T-helper 1 cell (primary cell): Measurements from ENCODE around the gene ELAPOR1.

Source experiments
- DNase-seq, 5 donors: peaks; one replicate each; pipeline ENCODE4 v3.0.0-alpha.2; 2012 to 2020

Gene ELAPOR1

GRCh38 chr1:109095631-109096030 lies 18.3 kb upstream of the ELAPOR1 start:
- DNase-seq: no peak

DNA sequence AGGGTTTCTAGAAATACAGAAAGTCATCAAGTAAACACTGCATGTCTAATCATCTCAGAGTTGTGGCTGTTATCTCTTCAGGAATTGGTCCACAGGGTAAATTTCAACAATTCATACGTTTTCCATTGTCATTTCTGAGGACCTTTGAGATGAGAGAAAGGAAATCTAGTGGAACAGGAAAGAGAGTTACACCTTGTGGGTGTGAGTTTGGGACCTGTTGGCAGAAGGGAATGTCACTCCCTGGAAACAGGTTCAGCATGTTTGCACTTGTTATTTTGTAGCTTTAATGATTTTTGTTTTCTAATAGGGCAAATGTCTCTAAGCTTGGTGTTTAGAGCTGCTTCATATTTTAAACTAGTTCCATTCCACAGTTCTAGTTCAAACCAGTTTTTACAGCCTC lies 17.8 kb upstream of the ELAPOR1 start:
- DNase-seq: no peak

- DNase-seq: peak; percentile 90 to 97 (median 94)
Measured at GRCh38 chr1:109099938-109100773, 13.8 kb upstream of the ELAPOR1 start.

GRCh38 chr1:109104364-109105151 lies 9.4 kb upstream of the ELAPOR1 start:
- DNase-seq: no peak

DNA sequence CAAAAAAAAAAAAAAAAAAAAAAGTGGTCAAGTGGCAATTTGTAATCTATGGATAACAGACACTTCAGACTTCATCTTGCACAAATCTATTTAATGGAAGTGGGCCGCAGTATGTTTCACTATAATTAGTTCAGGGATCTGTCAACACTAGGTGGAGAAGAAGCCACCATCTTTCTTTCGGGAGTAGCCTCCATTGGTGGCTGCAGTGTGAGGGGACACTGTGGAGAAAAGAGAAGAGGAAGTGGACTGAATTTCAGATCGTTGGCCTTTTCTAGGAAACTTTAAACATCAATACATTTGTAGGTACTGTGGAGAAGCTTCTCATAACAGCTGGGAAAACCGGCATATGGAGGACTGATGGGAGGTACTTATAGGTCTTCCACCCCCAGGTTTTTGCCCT lies 8.0 kb upstream of the ELAPOR1 start:
- DNase-seq: no peak

GRCh38 chr1:109107785-109108184 lies 6.1 kb upstream of the ELAPOR1 start:
- no peak for DNase-seq

- no peak for DNase-seq
Measured at GRCh38 chr1:109109906-109110305, 4.0 kb upstream of the ELAPOR1 start.

DNA sequence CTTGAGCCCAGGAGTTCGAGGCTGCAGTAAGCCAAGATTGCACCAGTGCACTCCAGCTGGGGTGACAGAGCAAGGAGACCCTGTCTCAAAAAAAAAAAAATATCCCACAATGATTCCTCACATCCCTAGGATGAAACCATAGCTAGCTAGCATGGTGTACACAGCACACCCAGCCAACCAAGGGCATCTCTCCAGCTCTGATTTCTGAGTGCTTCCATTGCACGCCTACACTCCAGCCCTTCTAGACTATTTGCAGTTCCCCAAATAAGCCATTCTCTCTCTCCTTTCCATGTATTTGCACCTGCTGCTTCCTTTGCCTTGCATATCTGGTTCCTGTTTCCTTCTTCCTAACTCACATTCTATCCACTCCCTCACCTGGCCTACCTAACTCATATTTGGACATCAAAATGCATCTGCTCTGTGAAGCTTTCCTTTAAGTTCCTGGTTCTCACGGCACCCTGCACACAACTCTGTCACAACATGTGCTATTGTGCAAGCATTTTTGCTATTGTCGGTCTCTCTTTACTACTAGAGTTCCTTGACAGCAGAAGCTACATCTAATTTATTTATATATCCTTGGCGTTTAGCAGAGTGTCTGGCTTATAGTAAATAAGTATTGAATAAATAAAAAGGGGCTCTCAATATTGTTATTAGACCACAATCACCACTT lies 2.4 kb upstream of the ELAPOR1 start:
- DNase-seq: no peak

DNA sequence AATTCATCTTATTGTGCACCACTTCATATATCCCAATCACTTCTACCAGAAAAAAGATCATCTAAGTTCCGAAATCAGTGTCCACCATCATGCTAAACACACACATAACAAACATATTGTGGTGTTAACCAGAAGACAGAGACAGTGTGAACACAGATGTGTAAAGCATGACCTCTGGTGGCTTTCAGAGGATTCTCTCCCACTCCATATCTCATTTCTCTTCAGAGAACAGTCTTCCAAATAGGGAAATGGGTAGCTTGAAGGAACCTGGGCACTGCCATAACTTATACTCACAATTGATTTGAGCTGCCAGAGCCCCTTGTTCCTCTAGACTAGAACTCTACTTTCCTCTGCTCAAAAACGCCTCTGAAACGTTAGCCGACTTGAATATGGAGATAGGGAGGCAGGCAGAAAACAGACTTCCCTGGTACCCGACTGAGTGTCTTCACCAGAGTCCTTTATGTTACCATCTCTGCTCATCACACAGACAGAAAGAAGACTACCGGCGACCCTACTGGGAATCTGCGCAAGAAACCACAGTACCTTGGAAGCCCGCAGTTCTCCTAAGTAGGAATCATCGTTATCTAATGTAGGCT lies 1.8 kb upstream of the ELAPOR1 start:
- peak in 1 of 5 donors; percentile 24 for DNase-seq

GRCh38 chr1:109112652-109113285 lies 1.1 kb upstream of the ELAPOR1 start:
- peak; percentile 70 to 87 (median 81) for DNase-seq

DNA sequence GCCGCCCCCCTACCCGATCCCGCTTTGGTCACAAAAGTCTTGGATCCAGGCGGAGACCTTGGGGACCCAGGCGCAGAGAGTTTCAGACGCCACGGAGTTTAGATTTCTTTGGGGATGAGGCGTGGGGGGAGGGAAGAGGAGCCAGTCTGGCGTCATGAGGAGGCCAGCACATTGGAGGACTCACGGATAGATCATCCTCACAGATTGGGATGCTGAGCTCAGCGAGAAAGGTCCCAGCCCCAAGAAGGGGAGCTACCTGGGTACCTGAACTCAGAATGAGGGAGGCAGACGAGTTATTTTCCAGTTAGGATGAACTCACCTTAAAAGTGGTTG lies 393 bp downstream of the ELAPOR1 start:
- DNase-seq: no peak

GRCh38 chr1:109115685-109116084 lies 1.8 kb downstream of the ELAPOR1 start:
- no peak for DNase-seq

- DNase-seq: no peak
Measured at GRCh38 chr1:109116286-109116685, 2.4 kb downstream of the ELAPOR1 start.

GRCh38 chr1:109118089-109118488 lies 4.2 kb downstream of the ELAPOR1 start:
- no peak for DNase-seq

- DNase-seq: no peak
Measured at GRCh38 chr1:109120356-109120755, 6.4 kb downstream of the ELAPOR1 start.

- peak in 1 of 5 donors; percentile 7 for DNase-seq
Measured at GRCh38 chr1:109131059-109131458, 17.1 kb downstream of the ELAPOR1 start.

GRCh38 chr1:109131800-109132199 lies 17.9 kb downstream of the ELAPOR1 start:
- DNase-seq: no peak

- no peak for DNase-seq
Measured at GRCh38 chr1:109133002-109133706, 19.2 kb downstream of the ELAPOR1 start.

GRCh38 chr1:109133815-109134214 lies 19.9 kb downstream of the ELAPOR1 start:
- DNase-seq: no peak

DNA sequence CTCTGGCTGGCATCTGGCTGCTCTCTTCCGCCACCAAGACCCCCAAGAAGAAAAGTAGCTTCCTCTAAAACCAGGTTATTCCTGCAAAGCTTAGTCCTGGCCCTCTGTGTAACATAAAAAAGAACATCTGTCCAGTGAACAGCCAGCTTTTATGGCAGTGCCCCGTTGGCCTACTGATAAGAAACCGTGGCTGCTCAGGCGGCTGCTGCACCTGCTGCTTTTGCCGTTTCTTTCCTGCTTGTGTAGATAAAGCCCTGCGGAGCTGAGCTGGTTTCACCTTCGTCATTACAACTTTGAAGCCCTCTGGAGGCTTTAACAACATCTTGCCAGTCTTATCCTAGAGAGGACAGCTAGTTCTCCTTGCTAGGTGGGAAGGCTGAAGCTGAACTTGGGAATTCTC lies 20.5 kb downstream of the ELAPOR1 start:
- DNase-seq: no peak

GRCh38 chr1:109135940-109136339 lies 22.0 kb downstream of the ELAPOR1 start:
- DNase-seq: no peak

DNA sequence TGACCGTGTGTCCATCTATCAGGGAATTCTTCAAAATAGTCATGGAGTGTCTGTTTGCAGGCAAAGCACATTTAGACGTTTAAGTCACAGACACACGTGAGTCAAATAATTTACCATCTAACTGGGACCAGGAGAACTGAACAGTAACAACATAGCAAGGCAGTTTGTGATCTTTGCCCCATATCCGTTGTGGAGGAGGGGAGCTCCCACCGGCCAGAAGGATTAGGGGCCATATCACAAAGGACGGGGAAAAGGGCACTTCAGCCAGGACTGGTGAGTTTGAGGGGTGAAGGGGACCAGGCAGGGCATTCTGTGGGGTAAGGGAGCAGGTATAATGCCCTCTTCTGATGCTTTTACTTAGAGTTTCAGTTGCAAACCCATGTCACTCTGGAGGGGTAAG lies 22.9 kb downstream of the ELAPOR1 start:
- no peak for DNase-seq
